A549 (cell line): ENCODE measurements around the gene EEF2KMT.
"Not testable (repeated sequence)": the region's sequence is repeated elsewhere in the genome, so short reads cannot be mapped to it uniquely, and the experiment has no call there.

Experiments
- MYC ChIP-seq: IDR thresholded peaks from 2 replicates; pipeline ENCODE4 v1.6.1; 2012; ENCODE audit warnings: mild to moderate bottlenecking, inconsistent platforms, low read length, improper control_type of control experiment, borderline replicate concordance
- TP53 ChIP-seq: fragments of 250-450 bp; sonication (Bioruptor Pico); IDR thresholded peaks from 2 replicates; pipeline ENCODE4 v1.5.0; 2021; ENCODE audit warnings: mild to moderate bottlenecking, moderate library complexity
- TF ChIP-seq, protein P1 (sequence below): fragments of >200 bp; sonication (Bioruptor Twin); formaldehyde crosslinking; IDR thresholded peaks from 3 replicates; pipeline ENCODE4 v1.5.1; 2016

DNA sequence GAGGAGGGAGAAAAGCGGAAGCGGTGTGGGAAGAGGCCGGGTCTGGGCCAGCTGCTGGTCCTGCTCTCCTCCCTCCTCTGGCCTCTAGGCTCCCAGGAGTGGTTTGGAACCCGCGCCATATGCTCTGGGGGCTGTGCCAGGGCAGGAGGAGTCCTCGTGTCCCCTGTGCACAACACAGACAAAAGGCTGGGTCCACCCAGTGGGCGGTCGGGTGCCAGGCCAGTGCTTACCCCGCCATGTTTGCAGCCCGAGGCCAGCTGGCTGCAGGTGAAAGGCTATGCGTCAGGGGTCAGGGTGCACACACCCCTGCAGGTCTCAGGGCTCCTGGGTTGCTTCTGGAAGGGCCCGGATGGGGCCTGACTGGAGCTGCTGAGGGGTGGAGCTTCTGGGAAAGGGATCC, 17.1 kb downstream of the EEF2KMT start:
- TF ChIP-seq, protein P1, sequence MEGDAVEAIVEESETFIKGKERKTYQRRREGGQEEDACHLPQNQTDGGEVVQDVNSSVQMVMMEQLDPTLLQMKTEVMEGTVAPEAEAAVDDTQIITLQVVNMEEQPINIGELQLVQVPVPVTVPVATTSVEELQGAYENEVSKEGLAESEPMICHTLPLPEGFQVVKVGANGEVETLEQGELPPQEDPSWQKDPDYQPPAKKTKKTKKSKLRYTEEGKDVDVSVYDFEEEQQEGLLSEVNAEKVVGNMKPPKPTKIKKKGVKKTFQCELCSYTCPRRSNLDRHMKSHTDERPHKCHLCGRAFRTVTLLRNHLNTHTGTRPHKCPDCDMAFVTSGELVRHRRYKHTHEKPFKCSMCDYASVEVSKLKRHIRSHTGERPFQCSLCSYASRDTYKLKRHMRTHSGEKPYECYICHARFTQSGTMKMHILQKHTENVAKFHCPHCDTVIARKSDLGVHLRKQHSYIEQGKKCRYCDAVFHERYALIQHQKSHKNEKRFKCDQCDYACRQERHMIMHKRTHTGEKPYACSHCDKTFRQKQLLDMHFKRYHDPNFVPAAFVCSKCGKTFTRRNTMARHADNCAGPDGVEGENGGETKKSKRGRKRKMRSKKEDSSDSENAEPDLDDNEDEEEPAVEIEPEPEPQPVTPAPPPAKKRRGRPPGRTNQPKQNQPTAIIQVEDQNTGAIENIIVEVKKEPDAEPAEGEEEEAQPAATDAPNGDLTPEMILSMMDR, result not testable (repeated sequence)
- TF ChIP-seq TP53 (CRISPR knock-in tag); MYC: not testable (repeated sequence)
